LoVo (cell line): ENCODE results near the gene VWA3B.

Experiments used
- DNase-seq: peaks from one replicate; pipeline ENCODE4 v3.0.0-alpha.2; 2016; ENCODE audit warnings: low spot score

VWA3B gene

DNA sequence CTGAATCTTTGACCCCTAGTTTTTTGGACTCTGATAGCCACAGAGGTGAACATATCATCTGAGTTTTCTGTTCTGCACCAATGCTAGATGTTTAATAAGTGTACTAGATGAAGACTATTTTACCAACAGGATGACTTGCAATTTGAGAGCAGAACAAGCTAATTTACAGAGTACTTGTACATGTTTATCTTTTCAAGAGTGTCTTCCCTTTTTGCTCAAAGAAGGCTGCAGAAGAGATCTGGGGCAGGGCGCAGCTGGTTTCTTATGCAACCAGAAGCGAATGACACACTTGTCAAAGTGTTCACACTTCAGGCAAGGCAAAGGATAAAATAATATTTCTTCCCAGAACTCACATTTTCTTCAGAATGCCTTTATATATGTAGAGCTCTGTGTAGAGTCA is 86.0 kb downstream of the VWA3B start:
- no peak for DNase-seq

DNA sequence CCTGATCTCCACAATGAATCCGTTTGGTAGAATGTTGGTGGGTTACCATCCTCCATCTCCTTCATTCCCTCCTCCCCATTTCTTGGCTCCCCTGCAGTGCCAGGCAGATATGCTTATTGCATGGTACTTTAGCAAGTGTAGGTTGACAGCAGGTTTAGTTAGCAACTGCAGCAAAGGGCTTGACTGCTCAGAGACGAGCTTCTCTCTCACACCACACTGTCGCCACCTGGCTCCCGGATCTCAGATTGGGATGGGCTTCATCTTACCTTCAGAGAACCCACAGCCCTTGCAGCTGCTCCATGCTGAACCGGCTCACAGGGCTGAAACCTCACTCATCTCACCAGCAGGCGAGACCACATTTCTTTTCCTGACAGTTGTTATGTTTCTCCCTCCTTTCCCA is 88.8 kb downstream of the VWA3B start:
- DNase-seq, result no peak

DNA sequence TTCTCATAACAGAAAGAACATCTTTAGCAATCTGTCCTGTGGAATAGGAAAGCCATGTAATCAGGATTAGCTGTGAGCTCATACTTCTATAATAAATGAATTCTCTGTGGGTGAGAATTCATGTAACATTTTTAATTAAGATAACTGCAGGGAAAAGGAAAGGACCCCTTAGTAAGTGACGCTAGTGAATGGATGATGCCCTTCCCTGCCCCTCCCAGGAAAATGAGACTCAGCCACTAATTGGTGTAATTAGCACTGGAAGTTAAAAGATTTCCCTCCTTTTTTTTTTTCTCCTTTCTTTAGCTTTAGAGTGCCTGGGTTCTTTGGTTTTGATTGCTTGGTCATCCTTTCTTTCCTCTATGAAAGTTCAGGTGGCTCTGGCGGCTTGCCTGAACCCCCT is 90.3 kb downstream of the VWA3B start:
- DNase-seq, result no peak

DNA sequence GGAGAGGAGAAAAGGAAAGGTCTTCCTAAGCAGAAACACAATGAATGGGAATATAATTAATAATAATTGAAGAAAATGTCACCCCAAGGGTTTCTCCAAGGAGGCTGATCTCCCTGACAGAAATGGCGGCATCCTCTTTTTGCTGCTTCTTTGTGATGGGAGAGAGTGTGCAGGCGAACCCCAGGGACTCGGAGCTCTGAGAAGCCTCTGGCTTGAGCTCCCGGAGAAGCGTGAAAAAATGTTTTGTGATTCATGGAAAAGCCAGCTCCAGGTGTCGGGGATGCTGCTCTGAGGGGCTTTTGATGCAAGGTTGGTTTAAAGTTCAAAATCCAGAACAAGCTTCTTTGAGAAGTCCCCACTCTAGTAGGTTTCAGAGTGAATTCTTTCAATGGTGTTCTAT is 91.0 kb downstream of the VWA3B start:
- no peak for DNase-seq

DNA sequence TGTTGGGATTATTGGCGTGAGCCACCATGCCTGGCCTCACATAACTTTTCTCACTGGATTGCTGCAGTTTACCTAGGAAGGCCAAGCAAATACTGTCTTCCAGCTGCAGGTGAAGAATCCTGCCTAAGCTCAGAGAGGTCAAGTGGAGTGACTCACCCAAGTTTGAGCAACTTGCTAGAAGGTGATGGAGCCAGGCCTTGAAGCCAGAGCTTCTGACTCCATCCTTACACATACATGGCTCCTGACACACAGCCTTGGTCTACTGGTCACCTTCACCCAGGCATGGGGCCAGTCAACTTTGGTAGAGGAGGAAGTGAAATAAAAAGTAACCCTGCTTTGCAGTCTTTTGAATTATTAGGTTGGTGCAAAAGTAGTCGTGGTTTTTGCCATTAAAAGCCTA is 93.5 kb downstream of the VWA3B start:
- DNase-seq, result no peak

DNA sequence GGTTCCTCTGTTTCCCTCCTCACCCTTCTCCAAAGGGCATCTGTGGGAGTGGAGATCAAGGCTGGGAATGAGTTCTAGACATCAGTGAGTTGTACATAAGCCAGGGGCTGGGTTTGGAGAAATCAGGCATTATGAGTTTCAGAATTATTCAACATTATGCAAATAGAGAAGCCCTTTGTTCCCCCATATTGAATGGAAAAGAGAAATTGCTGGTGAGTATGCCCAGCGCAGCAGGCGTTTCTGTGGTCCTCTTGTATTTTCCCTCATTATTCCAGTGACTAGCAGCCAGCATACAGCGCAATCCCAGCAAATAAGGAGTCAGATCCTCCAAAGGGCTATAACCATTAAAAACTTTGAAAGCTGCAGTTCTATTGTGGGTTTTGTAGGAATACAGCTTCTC is 94.4 kb downstream of the VWA3B start:
- no peak for DNase-seq

DNA sequence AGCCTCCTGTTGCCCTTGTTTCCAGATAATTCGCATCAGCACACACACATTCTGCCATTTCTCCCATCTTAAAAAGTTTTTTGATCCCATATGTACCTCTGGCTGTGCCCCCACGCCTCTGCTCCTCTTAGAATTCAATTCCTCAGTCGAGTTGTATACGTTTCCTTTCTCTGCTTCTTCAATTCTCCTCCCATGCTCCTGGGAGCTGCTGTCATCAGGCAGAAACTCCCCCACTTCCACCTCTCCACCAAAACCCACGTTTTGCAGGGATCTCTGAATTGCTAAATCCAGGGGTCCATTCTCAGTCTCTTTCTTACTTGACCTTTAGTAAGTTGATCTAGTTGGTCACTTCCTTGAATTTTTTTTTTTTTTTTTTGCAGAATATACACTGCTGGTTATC is 98.8 kb downstream of the VWA3B start:
- no peak for DNase-seq

DNA sequence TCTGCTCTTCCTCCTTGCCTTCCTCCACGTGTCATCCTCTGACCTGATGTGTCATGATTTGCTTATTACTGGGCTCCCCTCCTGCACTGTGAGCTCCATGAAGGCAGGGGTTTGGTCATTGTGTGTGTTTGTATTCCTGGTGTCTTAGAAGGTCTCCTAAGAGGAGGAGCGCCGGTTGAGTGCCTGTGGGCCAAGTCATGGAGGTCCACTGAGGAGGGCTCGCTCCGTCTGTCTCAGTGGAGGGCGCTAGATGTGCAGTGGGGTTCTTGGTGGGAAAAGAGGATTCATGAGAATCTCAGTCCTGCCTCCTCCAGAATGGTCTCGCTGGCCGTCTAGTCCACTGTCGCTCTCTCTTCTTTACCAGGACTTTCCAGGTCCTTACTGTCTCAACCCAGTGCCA is 100.2 kb downstream of the VWA3B start:
- DNase-seq, result no peak

DNA sequence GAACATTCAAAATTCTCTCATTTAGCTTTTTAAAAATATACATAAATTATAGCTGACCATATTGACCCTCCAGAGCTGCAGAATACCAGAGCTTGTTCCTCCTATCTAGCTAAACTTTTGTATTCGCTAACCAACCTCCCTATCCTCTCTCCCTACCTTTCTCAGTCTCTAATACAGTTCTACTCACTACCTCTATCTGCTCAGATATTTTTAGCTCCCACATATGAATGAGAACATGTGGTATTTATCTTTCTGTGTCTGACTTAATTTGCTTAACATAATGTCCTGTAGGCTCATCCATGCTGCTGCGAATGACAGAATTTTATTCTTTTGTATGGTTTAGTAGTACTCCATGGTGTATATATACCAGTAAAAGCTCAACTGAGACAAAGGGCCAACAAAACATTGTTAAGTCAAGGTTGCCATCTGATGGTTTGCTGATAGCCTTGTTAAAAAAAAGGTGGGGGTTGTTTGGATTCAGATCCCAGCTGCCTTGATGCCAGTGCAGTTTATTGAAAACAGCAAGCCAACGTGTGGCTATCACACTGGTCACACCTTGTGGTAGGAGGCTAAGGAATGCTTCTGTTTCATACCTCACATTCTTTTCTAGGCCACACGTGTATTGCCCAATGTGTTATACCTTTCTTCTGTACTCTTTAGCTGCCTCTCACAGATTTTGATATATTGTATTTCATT is 101.5 kb downstream of the VWA3B start:
- DNase-seq, result peak; percentile 61

DNA sequence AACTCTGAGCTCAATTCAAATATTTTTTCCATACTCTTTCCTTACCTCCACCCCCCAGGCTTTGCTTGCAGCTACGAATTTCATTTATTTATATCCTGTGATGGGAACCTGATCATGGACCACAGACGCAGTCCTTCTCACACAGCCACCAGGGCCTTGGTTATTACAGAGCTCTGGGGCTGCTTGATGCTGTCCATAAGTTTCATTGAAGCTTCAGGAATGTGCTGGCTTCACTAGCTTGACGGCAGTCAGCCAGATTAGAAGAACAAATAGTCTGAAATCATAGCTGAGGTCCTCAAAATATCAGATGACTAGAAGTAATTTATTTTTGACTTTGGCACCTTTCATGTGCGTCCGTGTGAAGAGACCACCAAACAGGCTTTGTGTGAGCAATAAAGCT is 104.9 kb downstream of the VWA3B start:
- no peak for DNase-seq

DNA sequence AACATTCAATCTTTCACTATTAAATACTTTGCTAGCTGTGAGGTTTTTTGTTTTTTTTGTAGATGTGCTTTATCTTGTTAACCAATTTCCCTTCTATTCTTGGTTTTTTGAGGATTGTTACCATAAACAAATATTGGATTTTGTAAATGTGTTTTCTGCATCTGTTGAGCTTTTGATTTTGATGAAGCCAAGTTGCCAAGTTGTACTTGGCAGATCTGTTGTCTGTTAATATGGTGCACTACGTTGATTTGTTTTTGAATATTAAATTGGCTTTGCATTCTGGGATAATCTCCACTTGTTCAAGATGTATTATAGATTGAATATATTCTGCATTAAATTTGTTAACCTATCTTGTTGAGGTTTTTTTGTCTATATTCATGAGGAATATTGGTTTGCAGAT is 114.6 kb downstream of the VWA3B start:
- no peak for DNase-seq

DNA sequence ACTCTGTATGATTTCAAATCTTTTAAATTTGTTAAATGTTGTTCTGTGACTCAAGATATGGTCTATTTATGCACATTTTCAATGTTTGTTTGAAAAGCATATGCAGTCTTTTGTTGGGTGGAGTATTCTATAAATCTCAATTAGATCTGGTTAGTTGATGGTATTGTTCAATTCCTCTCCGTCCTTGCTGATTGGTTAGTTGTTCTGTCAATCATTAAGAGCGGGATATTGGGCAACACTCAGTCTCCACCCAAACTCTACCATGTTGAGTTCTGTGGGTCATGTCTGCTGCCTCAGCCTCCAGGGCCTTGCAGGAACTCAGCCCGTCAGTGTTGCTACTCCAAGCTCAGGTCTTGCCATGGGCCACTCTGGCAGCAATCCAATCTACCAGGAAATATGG is 118.9 kb downstream of the VWA3B start:
- DNase-seq, result no peak

DNA sequence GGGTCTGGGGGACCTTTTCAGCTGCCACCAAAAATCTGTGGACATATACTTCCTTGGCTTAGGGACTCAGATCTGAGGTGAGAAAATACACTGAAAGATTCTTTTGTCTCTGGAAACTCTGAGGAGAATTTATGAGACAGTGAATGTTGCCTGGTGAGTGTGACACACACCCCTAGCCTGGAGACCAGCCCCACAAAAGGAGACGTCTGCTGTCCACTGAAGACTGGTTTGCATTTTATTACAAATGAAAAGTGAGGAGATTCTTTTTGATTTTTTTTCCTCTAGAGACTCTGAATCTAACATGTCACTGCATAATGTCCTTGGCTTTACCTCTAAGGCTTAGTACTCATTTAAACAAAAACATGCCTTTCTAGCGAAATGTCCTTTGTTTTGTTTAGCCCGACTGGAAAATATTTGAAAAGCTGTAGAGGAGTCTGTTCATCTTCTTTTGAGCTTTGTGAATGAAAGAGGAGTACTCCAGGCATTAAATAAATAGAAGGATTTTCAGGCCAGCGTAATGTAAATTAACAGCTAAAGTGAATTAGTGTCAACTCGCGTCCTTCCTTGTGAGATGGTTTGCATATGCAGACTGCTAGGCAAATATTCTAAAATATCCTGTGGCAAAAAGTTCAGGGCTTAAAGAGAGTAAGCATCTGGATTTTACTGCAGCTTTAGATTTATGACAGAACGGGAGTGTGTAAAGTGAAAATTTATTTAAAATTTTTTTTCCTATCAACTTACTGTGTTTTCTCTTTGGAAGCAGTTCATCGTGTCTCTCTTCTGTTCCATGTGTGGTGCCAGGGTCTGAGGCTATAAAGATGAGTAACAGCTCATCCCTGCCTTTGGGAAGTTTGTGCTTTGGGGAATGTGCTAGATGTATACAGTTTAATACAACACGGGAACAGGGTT is 125.4 kb downstream of the VWA3B start:
- no peak for DNase-seq

DNA sequence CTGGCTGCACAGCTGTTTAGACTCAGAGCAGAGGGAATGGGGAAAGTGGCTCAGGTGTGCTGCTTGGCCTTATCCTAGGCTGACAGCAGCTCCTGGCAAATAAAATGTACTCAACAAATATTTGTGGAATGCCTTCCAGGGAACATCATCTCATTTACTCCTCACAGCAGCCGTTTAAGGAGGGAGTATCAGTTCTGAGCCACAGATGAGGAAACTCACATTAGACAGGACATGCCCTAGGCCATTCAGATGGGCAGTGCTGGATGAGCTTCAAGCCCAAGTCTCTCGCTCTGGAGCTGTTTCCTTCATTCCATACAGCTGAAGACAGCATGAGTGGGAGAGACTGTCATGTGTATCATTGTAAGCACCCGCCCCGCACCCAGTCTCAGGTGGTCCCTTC is 129.6 kb downstream of the VWA3B start:
- no peak for DNase-seq

DNA sequence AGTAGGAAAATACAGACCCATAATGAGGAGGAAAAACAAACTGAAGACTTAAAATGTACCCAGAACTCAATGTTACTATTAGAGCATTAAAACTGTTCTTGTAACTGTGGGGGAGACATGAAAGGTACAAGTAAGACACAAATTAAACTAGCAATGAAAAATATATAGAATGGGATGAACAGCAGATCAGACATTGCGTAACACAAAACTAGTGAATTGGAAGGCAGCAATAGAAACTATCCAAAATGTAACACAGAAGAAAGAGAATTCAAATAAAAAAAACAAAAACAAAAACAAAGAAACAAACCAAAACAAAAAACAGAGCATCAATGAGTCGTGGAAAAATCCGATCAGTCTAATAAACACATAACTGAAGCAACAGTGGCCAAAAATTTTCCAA is 132.2 kb downstream of the VWA3B start:
- no peak for DNase-seq

DNA sequence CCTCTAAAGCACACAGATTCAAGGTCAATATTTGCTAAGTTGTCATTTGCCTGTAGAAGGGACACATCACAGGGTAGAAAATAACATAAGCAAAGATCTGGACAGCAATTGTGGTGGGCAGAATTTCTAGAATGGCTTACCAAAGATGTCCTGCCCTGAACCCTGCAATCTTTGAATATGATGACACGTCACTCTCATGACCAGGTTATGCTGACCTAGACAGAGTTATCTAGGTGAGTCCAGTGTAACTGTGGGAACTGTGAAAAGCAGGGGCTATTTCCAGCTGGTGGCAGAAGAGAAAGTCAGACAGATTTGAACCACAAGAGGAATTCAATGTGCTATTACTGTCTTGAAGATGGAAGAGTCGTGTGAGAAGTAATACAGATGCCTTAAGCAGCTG is 147.0 kb downstream of the VWA3B start:
- DNase-seq, result no peak

DNA sequence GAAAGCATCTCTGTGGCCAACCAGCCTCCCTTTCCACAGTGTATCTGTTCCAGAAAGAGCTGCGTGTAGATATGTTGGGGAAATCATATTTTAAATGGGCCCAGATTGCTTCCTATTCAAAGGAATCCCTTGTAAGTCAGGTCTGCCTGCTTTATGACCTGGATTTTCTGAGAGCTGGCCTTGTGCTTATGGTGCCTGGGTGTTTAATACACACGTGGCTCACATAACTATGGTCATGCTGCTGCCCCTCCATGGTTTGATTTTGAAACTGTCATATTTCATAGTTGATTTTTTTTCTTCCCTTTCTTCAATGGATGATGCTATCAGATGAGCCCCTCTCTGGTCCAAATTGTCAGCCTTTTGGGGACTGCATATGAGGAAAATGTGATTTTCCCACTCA is 147.8 kb downstream of the VWA3B start:
- DNase-seq, result no peak

DNA sequence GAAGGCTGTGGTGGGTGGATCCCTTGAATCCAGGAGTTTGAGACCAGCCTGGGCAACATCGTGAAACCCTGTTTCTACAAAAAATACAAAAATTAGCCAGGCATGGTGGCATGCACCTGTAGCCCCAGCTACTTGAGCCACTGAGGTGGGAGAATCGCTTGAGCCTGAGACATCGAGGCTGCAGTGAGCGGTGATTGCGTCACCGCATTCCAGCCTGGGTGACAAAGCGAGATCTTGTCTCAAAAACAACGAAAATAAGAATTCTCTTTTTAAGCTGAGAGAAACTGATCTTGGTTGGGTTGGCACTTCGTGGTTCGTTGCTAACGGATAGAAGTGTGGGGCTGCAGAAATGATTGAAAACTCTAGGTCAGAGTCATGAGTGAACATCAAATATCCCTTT is 150.0 kb downstream of the VWA3B start:
- DNase-seq, result no peak

DNA sequence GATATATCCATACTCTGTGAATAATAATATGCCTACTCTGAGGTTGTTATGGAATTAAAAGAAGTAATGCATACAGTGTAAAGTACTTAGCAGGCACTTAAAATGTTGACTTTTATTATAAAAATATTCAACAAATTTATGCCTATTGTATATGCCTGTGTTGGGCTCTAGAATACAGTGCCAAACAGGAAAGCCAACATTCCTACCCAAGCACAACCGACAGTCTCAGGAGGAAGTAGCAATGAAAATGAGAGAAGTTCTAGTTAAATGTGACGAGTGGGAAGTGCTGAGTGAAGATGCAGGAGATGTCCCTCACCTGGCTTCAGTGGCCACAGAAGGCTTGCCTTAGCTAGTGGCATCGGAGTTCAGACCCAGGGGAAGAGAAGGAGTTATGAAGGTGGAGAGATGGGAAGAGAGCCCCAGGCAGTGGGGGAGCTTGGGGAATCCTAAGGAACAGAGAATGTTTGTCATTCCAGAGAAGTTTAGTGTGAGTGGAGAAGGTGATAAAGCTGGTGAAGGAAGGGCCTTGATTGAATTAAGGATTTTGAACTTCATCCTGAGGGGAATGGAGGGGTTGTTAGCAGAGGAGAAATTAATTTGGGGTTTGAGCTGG is 153.9 kb downstream of the VWA3B start:
- DNase-seq, result no peak

DNA sequence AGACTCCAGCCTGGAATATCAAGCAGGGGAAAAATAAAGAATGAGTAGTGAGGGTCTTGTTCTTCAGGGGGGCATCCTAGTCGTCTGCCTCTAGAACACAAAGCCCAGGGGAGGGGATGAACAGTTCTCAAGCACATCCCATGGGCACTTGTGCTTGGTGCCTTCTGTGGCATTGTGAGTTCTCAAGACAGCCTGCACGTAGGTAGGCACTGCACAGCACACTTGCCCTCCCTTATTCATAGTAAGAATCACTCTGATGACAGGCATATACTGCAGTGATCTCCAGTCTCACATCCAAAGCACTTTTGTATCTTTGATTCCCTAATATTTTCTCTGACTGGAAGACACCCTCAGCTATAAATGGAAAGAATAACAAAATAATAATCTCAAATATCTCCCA is 154.6 kb downstream of the VWA3B start:
- DNase-seq, result no peak

DNA sequence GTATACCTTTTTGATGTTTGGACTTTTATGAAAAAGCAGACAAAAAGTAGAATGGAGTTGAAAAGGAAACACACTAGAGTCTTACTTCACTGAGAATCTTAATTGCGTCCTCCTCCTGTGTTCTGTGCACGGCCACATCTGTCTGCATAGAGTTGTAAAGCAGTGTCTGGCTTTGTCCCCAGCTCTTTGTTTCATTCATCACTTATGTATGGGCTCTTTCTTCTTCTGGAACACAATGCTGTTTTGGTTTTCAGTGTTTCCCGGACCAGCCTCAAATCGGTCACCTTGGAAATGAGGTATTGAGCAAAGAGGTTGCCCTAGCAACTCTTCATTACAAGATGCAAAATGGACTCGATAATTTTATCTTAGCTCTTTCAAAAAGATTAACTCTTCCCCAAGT is 155.0 kb downstream of the VWA3B start:
- no peak for DNase-seq

DNA sequence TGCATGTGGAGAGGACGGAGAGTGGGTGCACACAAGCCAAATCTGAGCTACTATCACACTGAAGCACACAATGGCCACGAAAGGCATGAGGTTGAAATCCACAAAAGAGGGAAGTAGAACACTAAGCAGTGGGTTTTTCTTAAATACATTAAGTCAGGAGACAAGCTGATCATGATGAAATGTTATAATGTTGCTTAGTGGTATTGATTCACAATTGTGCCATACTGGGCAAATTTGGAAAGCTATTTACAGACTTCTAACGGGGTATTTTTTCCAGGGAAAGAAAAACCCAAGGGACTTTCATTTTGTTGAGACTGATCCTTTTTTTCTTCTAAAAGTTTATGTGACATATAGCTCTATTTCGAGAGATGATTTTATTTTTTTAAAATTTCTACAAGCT is 158.5 kb downstream of the VWA3B start:
- no peak for DNase-seq

DNA sequence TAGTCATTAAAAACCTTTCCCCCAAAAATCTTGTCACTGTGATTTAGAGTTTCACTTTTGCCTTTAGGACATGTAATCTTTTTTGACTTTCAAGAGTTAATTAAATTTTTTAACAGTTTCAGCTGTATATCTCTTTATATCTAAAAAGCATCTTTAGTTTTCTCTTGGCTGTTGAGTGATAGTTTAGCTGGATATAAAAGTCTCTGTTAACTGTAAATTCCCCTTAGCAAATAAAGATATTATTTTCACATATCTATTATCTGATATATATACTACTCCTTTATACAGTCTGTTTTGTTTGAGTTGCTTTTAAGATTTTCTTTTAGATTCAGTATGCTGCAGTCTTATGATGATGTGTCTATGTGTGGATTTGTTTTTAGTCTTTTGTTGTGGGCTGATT is 160.4 kb downstream of the VWA3B start:
- DNase-seq, result no peak
